ENCODE measurements around the gene DGKG.

The DGKG gene

GRCh38 chr3:186108106-186108940, 253.7 kb downstream of the DGKG start:
- CTCF ChIA-PET, result interaction anchor here (0.6 to 1.2 kb wide), 4 partner anchors 52 to 533 kb away, joined by 3 to 4 read pairs (median 4); no protein-coding TSS in a partner anchor
- H3K27ac ChIP-seq, result peak overlapping the region; percentile 82
- TF ChIP-seq CTCF (conservative IDR thresholded peaks at IDR 0.05; ENCODE audit: low read depth), result no peak
- peak; percentile 70 for DNase-seq (ENCODE audit: low spot score)
- POLR2A ChIA-PET (ENCODE audit: low non-redundant PET), result interaction anchor here (0.5 to 0.7 kb wide), 2 partner anchors 44 to 448 kb away, joined by 3 to 9 read pairs; no protein-coding TSS in a partner anchor

GRCh38 chr3:186107215-186108105, 254.6 kb downstream of the DGKG start:
- H3K27ac ChIP-seq, result peak overlapping the region; percentile 82
- peak; percentile 77 for DNase-seq (ENCODE audit: low spot score)
- CTCF ChIA-PET, result interaction anchor here (0.7 kb wide), 1 partner anchor 532 kb away, joined by 3 read pairs; no protein-coding TSS in a partner anchor
- no peak for TF ChIP-seq CTCF (conservative IDR thresholded peaks at IDR 0.05; ENCODE audit: low read depth)
- POLR2A ChIA-PET (ENCODE audit: low non-redundant PET), result interaction anchor here (0.5 to 0.7 kb wide), 3 partner anchors 45 to 835 kb away, joined by 3 to 9 read pairs (median 6); no protein-coding TSS in a partner anchor

DNA sequence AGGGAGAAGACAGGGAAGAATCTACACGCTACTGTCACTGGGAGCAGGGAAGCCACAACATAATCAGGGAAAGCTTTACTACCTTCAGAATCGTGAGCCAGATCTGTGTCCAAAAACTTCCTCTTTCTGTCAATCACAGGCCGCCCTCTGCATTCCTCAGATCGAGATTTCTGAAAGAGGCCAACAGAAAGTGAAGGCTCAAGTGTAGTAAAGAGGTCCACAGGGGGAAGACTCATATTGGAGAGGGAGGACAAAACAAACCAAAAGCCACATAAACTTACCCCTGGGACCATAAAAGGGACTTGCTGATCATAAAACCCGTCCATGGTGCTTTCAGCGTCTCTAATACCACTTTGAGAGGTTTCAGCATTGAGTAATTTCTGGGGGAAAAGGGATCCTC, 256.5 kb downstream of the DGKG start:
- no peak for TF ChIP-seq CTCF (conservative IDR thresholded peaks at IDR 0.05; ENCODE audit: low read depth)
- no peak overlapping the region for H3K27ac ChIP-seq
- no peak for DNase-seq (ENCODE audit: low spot score)
- CTCF ChIA-PET, result interaction anchor here (0.6 kb wide), 1 partner anchor 31 kb away, joined by 3 read pairs; no protein-coding TSS in a partner anchor
- POLR2A ChIA-PET (ENCODE audit: low non-redundant PET), result no interaction called here

DNA sequence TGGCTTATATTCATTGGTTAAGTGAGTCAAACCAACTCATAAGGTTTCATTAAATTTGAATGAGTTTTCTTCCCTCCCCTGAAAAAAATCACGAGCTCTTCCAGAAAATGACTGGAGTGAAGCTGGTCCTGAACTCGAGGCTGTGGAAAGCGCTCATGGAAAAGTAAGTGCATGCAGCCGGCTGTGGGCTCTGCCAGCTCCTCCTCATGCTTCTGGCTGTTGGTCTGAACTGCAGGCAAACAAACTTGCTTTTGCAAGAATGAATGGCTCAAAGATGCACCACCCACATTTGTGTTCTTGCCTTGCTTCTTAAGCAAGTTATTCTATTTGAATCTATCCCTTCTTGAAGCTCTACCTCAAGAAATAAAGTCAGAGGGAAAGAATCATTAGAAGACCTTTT, 259.3 kb downstream of the DGKG start:
- CTCF ChIA-PET, result interaction anchor here (0.6 kb wide), 1 partner anchor 346 kb away, joined by 3 read pairs; no protein-coding TSS in a partner anchor
- TF ChIP-seq CTCF (conservative IDR thresholded peaks at IDR 0.05; ENCODE audit: low read depth), result no peak

DNA sequence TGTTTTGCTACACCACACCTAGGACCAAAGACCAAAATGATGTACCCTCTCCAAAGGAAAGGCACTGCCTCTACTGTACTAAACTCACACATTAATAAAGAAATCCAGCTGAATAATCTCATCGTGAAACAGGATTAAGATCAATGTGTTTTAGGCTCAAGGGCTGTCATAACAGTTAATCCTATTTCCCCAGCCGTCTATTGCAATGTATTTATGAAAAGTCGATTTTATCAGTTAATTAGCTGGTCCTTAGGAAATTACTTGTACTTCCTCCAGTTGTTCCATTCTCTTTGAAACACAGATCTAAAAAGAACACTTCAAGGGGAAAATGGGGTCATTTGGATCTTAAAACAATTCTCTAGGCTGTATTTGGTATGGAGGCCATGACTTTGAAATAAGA, 261.6 kb downstream of the DGKG start:
- CTCF ChIA-PET, result no interaction called here
- no peak overlapping the region for H3K27ac ChIP-seq
- no peak for TF ChIP-seq CTCF (conservative IDR thresholded peaks at IDR 0.05; ENCODE audit: low read depth)

More for the DNA sequence above, 259.3 kb downstream of the DGKG start:
- peak overlapping the region; percentile 28; the same call in 1 of the 2 replicates for H3K27ac ChIP-seq
- POLR2A ChIA-PET (ENCODE audit: low non-redundant PET), result interaction anchor here (0.7 kb wide), 1 partner anchor 320 kb away, joined by 8 read pairs; no protein-coding TSS in a partner anchor
- DNase-seq (ENCODE audit: low spot score), result no peak

DNA sequence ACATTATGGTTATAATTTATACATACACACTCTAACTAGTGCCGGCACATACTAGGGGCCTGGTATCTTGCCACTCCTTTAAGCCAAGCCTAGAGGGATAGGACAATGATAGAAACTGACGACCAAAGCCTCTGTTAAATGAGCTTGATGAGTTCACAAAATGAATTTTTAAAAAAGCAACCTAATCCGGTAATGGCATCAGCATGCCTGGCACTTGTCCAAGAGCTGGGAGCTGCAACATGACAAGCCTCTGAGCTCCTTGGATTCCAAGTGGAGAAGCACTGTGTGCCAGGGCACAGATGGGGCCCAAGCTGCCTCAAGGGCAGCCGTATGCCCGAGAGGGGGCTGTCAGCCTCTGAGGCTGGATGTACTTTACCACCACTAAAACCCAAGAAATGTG, 262.9 kb downstream of the DGKG start:
- POLR2A ChIA-PET (ENCODE audit: low non-redundant PET), result no interaction called here
- TF ChIP-seq CTCF (conservative IDR thresholded peaks at IDR 0.05; ENCODE audit: low read depth), result no peak
- no peak for DNase-seq (ENCODE audit: low spot score)
- peak overlapping the region; percentile 59 for H3K27ac ChIP-seq
- CTCF ChIA-PET, result interaction anchor here (0.5 to 1.1 kb wide), 2 partner anchors 71 to 518 kb away, joined by 3 read pairs; no protein-coding TSS in a partner anchor

More for the DNA sequence above, 261.6 kb downstream of the DGKG start:
- no peak for DNase-seq (ENCODE audit: low spot score)
- POLR2A ChIA-PET (ENCODE audit: low non-redundant PET), result no interaction called here

All from RWPE1 (cell line).